Neural cell (in vitro differentiated cells): ENCODE data around the gene DNAJB11. TPM values are rescaled to one million over a fixed set of nuclear protein-coding genes. Genes with fewer than 3 reads are reported as not detected.
A peak's percentile ranks its signal among the peaks of the same experiment; 100 is the strongest.

Source experiments
- H2AFZ ChIP-seq: fragments of 200-600, 300-800 bp; sonication (generic), shearing (Covaris generic); 2 replicates; pipeline ENCODE4 v1.6.0; 2014; ENCODE audit warnings: low read depth, mild to moderate bottlenecking, antibody characterized with exemption, low read length, moderate library complexity
- H3F3A ChIP-seq: fragments of 200-600 bp; shearing (Covaris generic); 2 replicates; pipeline ENCODE4 v1.6.1; 2016; ENCODE audit warnings: mild to moderate bottlenecking, moderate library complexity, mixed read lengths, antibody characterized with exemption, low read length; ENCODE audit not compliant: insufficient read depth, poor library complexity, severe bottlenecking
- H3K27ac ChIP-seq: fragments of 200-600, 300-800 bp; sonication (generic), shearing (Covaris generic); 2 replicates; pipeline ENCODE4 v1.5.1; 2014; ENCODE audit warnings: mild to moderate bottlenecking, low read length, moderate library complexity
- H3K27me3 ChIP-seq: fragments of 300-800, 200-600 bp; sonication (generic), shearing (Covaris generic); 2 replicates; pipeline ENCODE4 v1.6.0; 2014; ENCODE audit warnings: mild to moderate bottlenecking, low read depth, low read length, moderate library complexity; ENCODE audit not compliant: insufficient read depth
- H3K36me3 ChIP-seq: fragments of 300-800, 200-600 bp; sonication (generic), shearing (Covaris generic); 2 replicates; pipeline ENCODE4 v1.5.1; 2014; ENCODE audit warnings: mild to moderate bottlenecking, antibody characterized with exemption, low read length, moderate library complexity; ENCODE audit not compliant: insufficient read depth
- H3K4me2 ChIP-seq: fragments of 300-800, 200-600 bp; sonication (generic), shearing (Covaris generic); 2 replicates; pipeline ENCODE4 v1.6.0; 2014; ENCODE audit warnings: mild to moderate bottlenecking, low read length
- H3K4me3 ChIP-seq: fragments of 300-800, 200-600 bp; sonication (generic), shearing (Covaris generic); 2 replicates; pipeline ENCODE4 v1.5.1; 2014; ENCODE audit warnings: mild to moderate bottlenecking, low read length, moderate library complexity
- H3K79me2 ChIP-seq: fragments of 200-600 bp; shearing (Covaris generic); replicated peaks from 2 replicates; pipeline ENCODE4 v1.6.0; 2014; ENCODE audit warnings: mild to moderate bottlenecking, low read length, moderate library complexity; ENCODE audit not compliant: insufficient read depth
- H3K9ac ChIP-seq: fragments of 300-800, 200-600 bp; sonication (generic), shearing (Covaris generic); 2 replicates; pipeline ENCODE4 v1.6.1; 2016; ENCODE audit warnings: mild to moderate bottlenecking, low read length, mixed read lengths
- H3K9me2 ChIP-seq: fragments of 200-600 bp; shearing (Covaris generic); 2 replicates; pipeline ENCODE4 v1.6.1; 2016; ENCODE audit warnings: mild to moderate bottlenecking, low read length, mixed read lengths; ENCODE audit not compliant: insufficient read depth
- H3K9me3 ChIP-seq: fragments of 200-600, 300-800 bp; sonication (generic), shearing (Covaris generic); 2 replicates; pipeline ENCODE4 v1.6.1; 2016; ENCODE audit warnings: mild to moderate bottlenecking, mixed run types, low read length, moderate library complexity, mixed read lengths
- H4K20me1 ChIP-seq: fragments of 200-600 bp; shearing (Covaris generic); 2 replicates; pipeline ENCODE4 v1.6.1; 2016; ENCODE audit warnings: mild to moderate bottlenecking, mixed run types; ENCODE audit not compliant: insufficient read depth
- CTCF ChIP-seq: fragments of 450-650 bp; IDR thresholded peaks from 2 replicates; pipeline ENCODE4 v1.5.1; 2014; ENCODE audit warnings: antibody characterized with exemption, mild to moderate bottlenecking, moderate library complexity; ENCODE audit not compliant: poor library complexity, severe bottlenecking
- EP300 ChIP-seq: fragments of 450-650 bp; conservative IDR thresholded peaks from 2 replicates; pipeline ENCODE4 v1.6.1; 2014; ENCODE audit warnings: antibody characterized with exemption, mild to moderate bottlenecking, moderate library complexity; ENCODE audit not compliant: poor library complexity, severe bottlenecking
- EZH2 ChIP-seq: fragments of 200-600, 300-800 bp; shearing (Covaris generic), sonication (generic); IDR thresholded peaks from 2 replicates; pipeline ENCODE4 v1.6.1; 2014; ENCODE audit warnings: antibody characterized with exemption, low read length, borderline replicate concordance, mild to moderate bottlenecking; ENCODE audit not compliant: insufficient read depth, poor library complexity, severe bottlenecking
- MXI1 ChIP-seq: fragments of 450-650 bp; conservative IDR thresholded peaks from 2 replicates; pipeline ENCODE4 v1.6.1; 2014; ENCODE audit warnings: antibody characterized with exemption, mild to moderate bottlenecking; ENCODE audit not compliant: poor library complexity, severe bottlenecking
- POLR2AphosphoS5 ChIP-seq: IDR thresholded peaks from 2 replicates; pipeline ENCODE4 v1.6.1; 2012
- RAD21 ChIP-seq: fragments of 450-650 bp; conservative IDR thresholded peaks from 2 replicates; pipeline ENCODE4 v1.6.1; 2014; ENCODE audit warnings: antibody characterized with exemption, mild to moderate bottlenecking, moderate library complexity
- REST ChIP-seq: IDR thresholded peaks from 2 replicates; pipeline ENCODE4 v1.6.1; 2012; ENCODE audit warnings: borderline replicate concordance
- SMC3 ChIP-seq: fragments of 450-650 bp; conservative IDR thresholded peaks from 2 replicates; pipeline ENCODE4 v1.6.1; 2014; ENCODE audit warnings: antibody characterized with exemption, mild to moderate bottlenecking, moderate library complexity; ENCODE audit not compliant: poor library complexity
- TAF1 ChIP-seq: IDR thresholded peaks from 2 replicates; pipeline ENCODE4 v1.6.1; 2012; ENCODE audit warnings: low read depth
- polyA plus RNA-seq: library from polyadenylated mRNA; depleted of rRNA; stranded (reverse); fragments of >200 nt; gene quantifications from 2 replicates; pipeline ENCODE4 v1.2.3, GENCODE V29; 2014

The DNAJB11 gene
- polyA plus RNA-seq, 1 donor from 2014 or later: 108 TPM

GRCh38 chr3:186569779-186570095, 783 bp upstream of the DNAJB11 start:
- no peaks in the 10 kb centered on the region for H3F3A ChIP-seq
- peak overlapping the region; percentile 77 for H3K4me2 ChIP-seq
- no peaks in the 10 kb centered on the region for H3K27me3 ChIP-seq
- H3K27ac ChIP-seq: peak overlapping the region; percentile 58
- H3K9me2 ChIP-seq: no peaks in the 10 kb centered on the region
- peak overlapping the region; percentile 81 for H3K4me3 ChIP-seq
- H4K20me1 ChIP-seq: no peaks in the 10 kb centered on the region
- H2AFZ ChIP-seq: peak overlapping the region; percentile 17
- no peaks in the 10 kb centered on the region for H3K9me3 ChIP-seq
- peak overlapping the region; percentile 61 for H3K9ac ChIP-seq
- peaks cover 15% of the 10 kb centered on the region for H3K79me2 ChIP-seq
- no peaks in the 10 kb centered on the region for H3K36me3 ChIP-seq
- TF ChIP-seq CTCF: no peak
- no peak for TF ChIP-seq EP300
- TF ChIP-seq REST: no peak
- TF ChIP-seq POLR2AphosphoS5: no peak
- TF ChIP-seq RAD21: no peak
- no peak for TF ChIP-seq MXI1

- Histone ChIP-seq H2AFZ (peak overlapping the region; percentile 62), H3K9ac (peak overlapping the region; percentile 84)
These were observed 572 bp downstream of the DNAJB11 start for GRCh38 chr3:186570941-186571643.

More at GRCh38 chr3:186570941-186571643, 572 bp downstream of the DNAJB11 start:
- TF ChIP-seq SMC3: no peak
- TF ChIP-seq POLR2AphosphoS5: no peak
- TF ChIP-seq EP300: no peak
- no peak for TF ChIP-seq RAD21
- TF ChIP-seq MXI1: no peak
- no peak for TF ChIP-seq EZH2
- no peak for TF ChIP-seq TAF1
- TF ChIP-seq REST: no peak
- no peak for TF ChIP-seq CTCF
- Histone ChIP-seq H3K27me3 (no peaks in the 10 kb centered on the region), H3K36me3 (no peaks in the 10 kb centered on the region), H3K9me3 (no peaks in the 10 kb centered on the region), H4K20me1 (no peaks in the 10 kb centered on the region), H3K27ac (peak overlapping the region; percentile 81), H3K9me2 (no peaks in the 10 kb centered on the region), H3K4me2 (peak overlapping the region; percentile 89), H3K79me2 (peaks cover 15% of the 10 kb centered on the region), H3F3A (no peaks in the 10 kb centered on the region), H3K4me3 (peak overlapping the region; percentile 81)
